GM21825 (cell line): Measurements from ENCODE around the gene CDH4.
"Not testable (repeated sequence)": the region's sequence is repeated elsewhere in the genome, so short reads cannot be mapped to it uniquely, and the experiment has no call there.

Experiments
- ATAC-seq: cut with Tn5 transposase; IDR thresholded peaks from one replicate; pipeline ENCODE4 v1.9.1; 2021; ENCODE audit warnings: mild to moderate bottlenecking, moderate library complexity; ENCODE audit not compliant: unreplicated experiment

The CDH4 gene

GRCh38 chr20:61253264-61253639 is 1.2 kb downstream of the CDH4 start:
- ATAC-seq: no peak

- no peak for ATAC-seq
These were observed 1.8 kb downstream of the CDH4 start for GRCh38 chr20:61253640-61254511.

- ATAC-seq: no peak
These were observed 3.0 kb downstream of the CDH4 start for GRCh38 chr20:61254881-61255626.

GRCh38 chr20:61256365-61256764 is 4.3 kb downstream of the CDH4 start:
- ATAC-seq: no peak

GRCh38 chr20:61256824-61257223 is 4.8 kb downstream of the CDH4 start:
- ATAC-seq: no peak

GRCh38 chr20:61257611-61258010 is 5.5 kb downstream of the CDH4 start:
- no peak for ATAC-seq

- no peak for ATAC-seq
These were observed 7.7 kb downstream of the CDH4 start for GRCh38 chr20:61259741-61260140.

GRCh38 chr20:61260905-61261304 is 8.8 kb downstream of the CDH4 start:
- ATAC-seq: no peak

- no peak for ATAC-seq
These were observed 10.0 kb downstream of the CDH4 start for GRCh38 chr20:61262036-61262435.

GRCh38 chr20:61262514-61262913 is 10.5 kb downstream of the CDH4 start:
- ATAC-seq: no peak

- ATAC-seq: no peak
These were observed 11.1 kb downstream of the CDH4 start for GRCh38 chr20:61263084-61263695.

GRCh38 chr20:61263938-61264337 is 11.9 kb downstream of the CDH4 start:
- no peak for ATAC-seq

GRCh38 chr20:61267241-61267640 is 15.2 kb downstream of the CDH4 start:
- no peak for ATAC-seq

- ATAC-seq: no peak
These were observed 16.0 kb downstream of the CDH4 start for GRCh38 chr20:61268024-61268423.

GRCh38 chr20:61271312-61272231 is 19.5 kb downstream of the CDH4 start:
- no peak for ATAC-seq

- not testable (repeated sequence) for ATAC-seq
These were observed 21.0 kb downstream of the CDH4 start for GRCh38 chr20:61273024-61273423.

GRCh38 chr20:61273666-61274065 is 21.6 kb downstream of the CDH4 start:
- not testable (repeated sequence) for ATAC-seq

GRCh38 chr20:61274326-61274725 is 22.3 kb downstream of the CDH4 start:
- no peak for ATAC-seq

- ATAC-seq: no peak
These were observed 26.2 kb downstream of the CDH4 start for GRCh38 chr20:61278296-61278695.

- no peak for ATAC-seq
These were observed 27.6 kb downstream of the CDH4 start for GRCh38 chr20:61279621-61280150.
